ENCODE measurements around the gene NRTN. TPM values are rescaled to one million over a fixed set of nuclear protein-coding genes. Genes with fewer than 3 reads are reported as not detected.
"Not testable (repeated sequence)": the region's sequence is repeated elsewhere in the genome, so short reads cannot be mapped to it uniquely, and the experiment has no call there.

Gene NRTN
- total RNA-seq, 1 experiment from 2014 or later, result 0.11 TPM

DNA sequence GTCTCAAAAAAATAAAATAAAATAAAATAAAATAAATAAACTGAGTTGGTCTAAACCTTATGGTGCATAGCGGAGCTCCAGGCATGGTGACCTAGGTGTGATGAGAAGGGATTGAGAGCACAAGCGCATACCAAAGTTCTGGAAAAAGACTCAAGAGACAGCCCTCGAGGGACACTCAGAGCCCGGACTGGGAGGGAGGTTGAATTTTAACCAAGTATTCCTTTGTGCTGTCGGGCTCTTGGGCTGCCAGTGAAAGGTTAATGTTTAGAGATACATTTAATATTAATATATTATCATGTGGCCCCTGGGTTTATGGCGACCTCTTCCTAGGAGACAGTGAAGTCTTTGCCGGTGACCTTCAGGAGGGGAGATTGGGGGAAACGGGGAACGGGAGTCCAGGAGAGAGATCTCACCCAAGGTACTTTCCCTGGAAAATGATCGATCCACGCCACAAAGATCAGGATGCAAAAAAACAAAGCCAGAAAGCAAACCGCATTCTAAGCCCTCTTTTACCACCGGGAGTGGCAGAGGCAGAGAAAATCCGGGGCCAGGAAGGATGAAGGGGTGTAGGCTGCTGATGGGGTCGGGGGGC is 33.0 kb downstream of the NRTN start:
- DNase-seq (ENCODE audit: low read depth), result no peak

DNA sequence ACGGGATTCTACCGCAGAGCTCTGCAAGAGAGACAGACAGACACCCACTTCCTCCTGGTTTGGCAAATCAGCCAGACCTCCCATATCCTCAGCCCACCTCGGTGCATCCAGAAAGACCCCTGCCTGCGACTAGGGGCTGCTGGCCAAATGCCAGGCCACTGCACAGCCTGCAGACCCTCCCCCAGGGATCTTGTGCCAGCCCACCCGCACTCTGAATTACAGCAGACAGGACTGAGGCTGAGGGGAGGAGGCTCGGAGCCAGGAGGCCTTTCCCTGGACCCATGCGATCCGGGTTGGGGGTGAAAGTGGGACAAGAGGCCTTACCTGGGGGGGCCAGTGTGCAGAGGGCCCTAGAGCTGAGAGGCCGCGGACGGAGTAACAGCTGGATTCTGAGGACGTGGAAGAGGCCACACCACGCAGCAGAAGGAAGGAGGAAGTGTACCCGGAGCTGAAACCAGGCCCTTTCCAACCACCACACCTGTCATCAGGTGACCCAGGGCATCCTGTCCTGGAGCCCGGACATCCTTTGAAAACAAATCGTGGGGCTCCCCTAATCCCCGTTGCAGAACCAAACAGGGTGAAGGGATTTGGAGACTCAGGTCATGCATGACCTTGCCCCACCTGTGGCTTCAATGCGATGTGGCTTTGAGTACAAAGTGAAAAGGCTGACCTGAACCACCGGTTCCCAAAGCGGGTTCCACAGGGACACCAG is 33.6 kb downstream of the NRTN start:
- no peak for DNase-seq (ENCODE audit: low read depth)

DNA sequence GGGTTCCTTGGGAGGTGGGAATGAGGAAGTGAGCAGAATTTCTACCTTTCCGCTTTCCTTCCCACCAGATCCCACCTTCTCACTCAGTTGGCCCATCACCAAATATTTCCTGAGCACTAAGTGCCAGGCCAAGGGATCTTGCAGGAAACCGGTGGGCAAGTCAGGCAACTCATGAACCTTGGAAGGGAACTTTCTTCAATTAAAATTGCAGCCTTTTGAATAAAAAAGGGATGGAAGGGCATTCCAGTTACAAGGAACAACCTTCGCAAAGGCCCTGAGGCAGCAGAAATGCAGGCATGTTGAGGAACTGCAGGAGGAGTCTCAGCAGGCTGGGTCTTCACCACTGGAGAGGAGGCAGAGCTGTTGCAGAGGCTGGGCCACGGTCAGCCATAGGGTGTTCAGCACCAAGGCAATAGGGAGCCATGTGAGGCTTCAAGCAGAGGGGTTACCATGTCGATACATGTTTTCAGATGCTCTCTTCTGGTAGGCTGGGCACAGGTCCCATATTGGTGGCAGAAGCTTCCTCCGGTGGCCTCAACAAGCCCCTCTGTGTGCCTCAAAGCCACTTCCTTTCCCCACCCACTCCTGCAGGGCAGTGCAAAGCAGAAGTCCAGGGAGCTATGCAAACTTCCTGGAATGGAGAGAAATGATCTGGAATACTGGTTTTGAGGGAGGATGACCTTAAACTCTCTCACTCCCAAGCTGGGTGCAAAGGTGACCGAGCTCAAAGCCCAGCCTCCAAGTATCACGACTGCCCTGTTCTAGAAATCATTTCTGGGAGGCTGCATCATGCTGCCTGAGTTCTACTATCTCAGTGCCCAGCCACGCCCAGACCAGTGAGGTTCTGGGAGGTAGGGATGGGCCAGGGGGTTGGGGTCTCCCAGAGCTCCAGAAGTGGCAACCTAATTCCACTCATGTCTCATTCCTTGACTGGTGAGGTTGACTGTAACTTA is 34.5 kb downstream of the NRTN start, which contains the start of gene FUT6:
Gene FUT6, minus strand, starts transcription at position 638 of the 953 bp plus-strand sequence. CDS start 7,135 bp downstream, outside the sequence.
- DNase-seq (ENCODE audit: low read depth), result no peak

DNA sequence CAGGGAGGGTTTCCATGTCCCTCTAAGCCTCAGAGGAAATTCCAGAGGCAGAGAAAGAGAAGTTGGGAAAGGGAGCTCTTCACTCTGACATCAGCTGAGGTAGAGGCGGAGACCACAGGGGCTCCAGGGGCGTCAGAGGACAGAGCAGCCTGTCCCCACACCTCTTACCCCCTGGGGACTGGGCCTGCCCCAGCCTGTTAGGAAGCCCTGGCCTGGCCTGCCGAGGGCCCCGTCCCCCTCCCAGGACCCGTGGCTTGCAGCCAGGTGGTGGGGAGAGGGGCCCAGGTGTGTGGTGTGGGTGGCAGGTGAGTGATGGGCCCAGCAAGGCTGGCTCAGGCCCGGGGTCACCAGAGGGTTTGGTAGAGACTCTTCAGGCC is 36.9 kb downstream of the NRTN start:
- not testable (repeated sequence) for DNase-seq (ENCODE audit: low read depth)

DNA sequence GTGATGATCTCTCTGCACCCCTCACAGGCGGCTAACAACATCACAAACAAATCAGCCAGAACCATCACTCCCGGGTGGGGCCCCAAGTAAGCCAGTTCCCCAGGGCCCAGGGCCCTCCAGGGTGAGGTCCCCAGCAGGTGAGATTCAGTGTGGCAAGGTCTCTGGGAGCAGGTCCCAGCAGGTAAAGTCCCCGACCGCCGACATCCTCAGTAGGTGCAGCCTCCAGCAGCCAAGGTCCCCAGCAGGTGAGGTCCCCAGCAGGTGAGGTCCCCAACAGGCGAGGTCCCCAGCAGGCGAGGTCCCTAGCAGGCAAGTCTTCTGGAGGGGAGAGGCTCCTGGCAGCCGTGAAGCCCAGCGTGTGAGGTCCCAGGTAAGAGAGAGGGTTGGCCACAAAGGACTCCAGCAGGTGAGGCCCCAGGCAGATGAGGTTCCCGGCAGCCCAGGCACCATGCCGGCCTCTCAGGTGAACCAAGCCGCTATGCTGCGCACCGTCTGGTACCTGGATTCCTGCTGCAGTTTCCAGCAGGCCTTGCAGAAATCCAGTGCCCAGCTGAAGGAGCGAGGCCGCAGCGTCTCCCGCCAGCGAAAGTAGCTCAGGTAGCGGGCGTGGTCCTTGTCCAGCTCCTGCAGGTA is 38.5 kb downstream of the NRTN start:
- no peak for DNase-seq (ENCODE audit: low read depth)

DNA sequence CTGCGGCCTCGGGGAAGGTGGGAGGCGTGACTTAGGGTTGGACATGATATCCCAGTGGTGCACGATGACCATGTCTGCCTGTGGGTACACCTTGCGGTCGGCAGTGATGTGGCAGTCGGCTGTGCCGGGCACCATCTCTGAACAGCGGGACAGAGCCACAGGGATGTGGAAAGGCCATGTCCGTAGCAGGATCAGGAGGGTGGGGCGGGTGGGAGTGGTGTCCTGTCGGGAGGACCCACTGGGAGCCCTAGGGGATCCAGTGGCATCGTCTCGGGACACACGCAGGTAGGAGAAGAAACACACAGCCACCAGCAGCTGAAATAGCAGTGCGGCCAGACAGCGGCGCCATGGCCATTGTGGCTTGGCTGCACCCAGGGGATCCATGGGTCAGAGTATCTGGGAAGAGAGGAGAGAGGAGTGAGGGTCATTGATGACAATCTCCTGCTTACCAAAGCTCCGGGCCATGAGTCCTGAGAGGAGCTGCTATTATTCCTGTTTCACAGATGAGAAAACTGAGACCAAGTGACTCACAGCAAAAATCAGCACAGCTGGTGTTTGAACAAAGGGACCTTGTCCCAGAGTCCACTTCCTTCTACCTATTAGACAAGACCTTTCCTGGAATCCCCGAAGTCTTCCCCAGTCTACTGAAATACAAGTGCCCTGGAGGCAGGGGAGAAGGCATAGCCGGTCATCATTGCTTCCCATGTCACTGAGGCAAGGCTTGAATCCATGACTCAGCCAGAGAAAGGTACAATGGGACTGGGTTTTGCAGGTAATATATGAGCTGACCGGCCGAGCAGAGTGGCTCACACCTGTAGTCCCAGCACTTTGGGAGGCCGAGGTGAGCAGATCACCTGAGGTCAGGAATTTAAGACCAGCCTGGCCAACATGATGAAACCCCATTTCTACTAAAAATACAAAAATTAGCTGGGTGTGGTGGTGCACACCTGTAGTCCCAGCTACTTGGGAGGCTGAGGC is 39.9 kb downstream of the NRTN start:
- no peak for DNase-seq (ENCODE audit: low read depth)

- DNase-seq (ENCODE audit: low read depth), result not testable (repeated sequence)
Measured at GRCh38 chr19:5847846-5848245, 43.0 kb downstream of the NRTN start.

DNA sequence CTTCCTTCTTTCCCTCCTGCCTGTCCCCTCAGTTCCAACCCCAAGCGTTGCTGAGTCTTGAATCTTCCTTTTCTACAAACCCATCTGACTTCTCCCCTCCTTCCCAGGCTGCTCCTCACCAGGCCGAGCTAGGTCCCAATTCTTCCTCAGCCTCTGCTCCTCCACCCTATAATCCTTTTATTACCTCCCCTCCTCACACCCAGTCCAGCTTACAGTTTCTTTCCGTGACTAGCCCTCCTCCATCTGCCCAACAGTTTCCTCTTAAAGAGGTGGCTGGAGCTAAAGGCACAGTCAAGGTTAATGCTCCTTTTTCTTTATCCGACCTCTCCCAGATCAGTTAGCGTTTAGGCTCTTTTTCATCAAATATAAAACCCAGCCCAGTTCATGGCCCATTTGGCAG is 43.8 kb downstream of the NRTN start:
- DNase-seq (ENCODE audit: low read depth), result not testable (repeated sequence)

DNA sequence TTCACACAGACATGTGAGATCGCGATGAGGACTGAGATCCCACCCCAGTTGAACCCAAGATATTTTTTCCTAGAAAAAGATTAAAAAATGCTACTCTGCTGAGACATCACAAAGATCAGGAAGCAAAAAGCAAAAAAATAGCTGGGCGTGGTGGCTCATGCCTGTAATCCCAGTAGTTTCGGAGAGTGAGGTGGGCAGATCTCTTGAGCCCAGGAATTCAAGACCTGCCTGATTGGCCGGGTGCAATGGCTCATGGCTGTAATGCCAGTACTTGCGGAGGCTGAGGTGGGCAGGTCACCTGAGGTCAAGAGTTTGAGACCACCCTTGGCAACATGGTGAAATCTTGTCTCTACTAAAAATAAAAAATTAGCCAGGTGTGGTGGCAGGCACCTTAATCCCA is 45.3 kb downstream of the NRTN start:
- DNase-seq (ENCODE audit: low read depth), result no peak

DNA sequence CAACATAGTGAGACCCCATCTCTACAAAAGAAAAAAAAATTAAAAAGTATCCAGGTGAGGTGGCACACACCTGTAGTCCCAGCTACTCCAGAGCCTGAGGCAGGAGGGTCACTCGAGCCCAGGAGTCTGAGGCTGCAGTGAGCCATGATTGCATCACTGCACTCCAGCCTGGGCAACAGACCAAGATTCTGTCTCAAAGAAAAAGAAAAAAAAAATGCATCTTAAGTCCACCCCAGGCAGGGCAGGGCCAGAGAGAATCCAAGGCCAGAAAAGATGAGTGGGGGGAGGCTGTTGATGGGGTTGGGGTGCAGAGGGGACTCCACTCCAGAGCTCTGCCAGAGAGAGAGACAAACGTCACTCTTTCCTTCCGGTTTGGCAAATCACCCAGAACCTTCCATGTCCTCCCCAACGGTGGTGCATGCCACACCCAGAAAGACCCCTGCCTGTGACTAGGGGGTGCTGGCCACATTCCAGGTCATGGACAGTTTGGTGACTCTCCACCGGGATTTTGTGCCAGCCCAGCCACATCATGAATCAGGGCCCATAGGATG is 46.0 kb downstream of the NRTN start:
- peak; percentile 48 for DNase-seq (ENCODE audit: low read depth)

- no peak for DNase-seq (ENCODE audit: low read depth)
Measured at GRCh38 chr19:5851302-5851701, 46.4 kb downstream of the NRTN start, which contains the start of gene FUT3. Gene FUT3 (minus strand): TSS chr19:5851449.

GRCh38 chr19:5854121-5854520 is 49.3 kb downstream of the NRTN start:
- DNase-seq (ENCODE audit: low read depth), result not testable (repeated sequence)

DNA sequence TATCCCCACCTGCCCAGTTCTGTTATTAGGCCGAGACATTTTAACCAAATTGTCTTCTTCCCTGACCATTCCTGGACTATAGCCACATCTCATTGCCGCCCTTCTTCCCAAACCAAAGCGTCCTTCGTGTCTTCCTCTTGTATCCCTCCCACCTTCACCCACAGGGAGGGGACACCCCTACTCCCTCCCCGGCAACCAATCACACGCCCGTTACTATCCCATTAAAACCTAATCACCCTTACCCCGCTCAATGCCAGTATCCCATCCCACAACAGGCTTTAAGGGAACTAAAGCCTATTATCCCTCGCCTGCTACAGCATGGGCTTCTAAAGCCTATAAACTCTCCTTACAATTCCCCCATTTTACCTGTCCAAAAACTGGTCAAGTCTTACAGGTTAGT is 50.3 kb downstream of the NRTN start:
- not testable (repeated sequence) for DNase-seq (ENCODE audit: low read depth)

DNA sequence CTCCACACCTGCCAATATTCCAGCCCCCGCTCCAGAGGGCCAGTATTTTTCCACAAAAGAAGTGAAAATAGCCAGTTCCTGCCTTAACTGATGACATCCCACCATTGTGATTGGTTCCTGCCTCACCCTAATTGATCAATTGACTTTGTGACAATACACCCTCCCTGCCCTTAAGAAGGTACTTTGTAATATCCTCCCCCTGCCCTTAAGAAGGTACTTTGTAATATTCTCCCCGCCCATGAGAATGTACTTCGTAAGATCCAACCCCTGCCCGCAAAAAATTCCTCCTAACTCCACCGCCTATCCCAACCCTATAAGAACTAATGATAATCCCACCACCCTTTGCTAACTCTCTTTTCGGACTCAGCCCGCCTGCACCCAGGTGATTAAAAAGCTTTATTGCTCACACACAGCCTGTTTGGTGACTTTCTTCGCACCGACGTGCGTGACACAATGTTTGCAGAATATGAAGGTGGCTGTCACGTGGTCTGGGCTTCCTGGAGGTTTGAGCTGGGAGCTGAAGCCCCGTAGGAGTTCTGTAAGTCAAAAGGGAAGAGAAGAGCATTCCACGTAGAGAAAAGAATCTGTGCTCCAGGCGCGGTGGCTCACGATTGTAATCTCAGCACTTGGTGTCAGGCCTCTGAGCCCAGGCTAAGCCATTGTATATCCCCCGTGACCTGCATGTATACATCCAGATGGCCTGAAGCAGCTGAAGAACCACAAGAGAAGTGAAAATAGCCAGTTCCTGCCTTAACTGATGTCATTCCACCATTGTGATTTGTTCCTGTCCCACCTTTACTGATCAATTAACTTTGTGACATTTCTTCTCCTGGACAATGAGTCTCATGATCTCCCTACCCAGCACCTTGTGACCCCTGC is 52.6 kb downstream of the NRTN start:
- DNase-seq (ENCODE audit: low read depth), result no peak

GRCh38 chr19:5863030-5863665 is 58.3 kb downstream of the NRTN start:
- no peak for DNase-seq (ENCODE audit: low read depth)

- no peak for DNase-seq (ENCODE audit: low read depth)
Measured at GRCh38 chr19:5864013-5864720, 59.3 kb downstream of the NRTN start.

- no peak for DNase-seq (ENCODE audit: low read depth)
Measured at GRCh38 chr19:5864725-5865486, 60.0 kb downstream of the NRTN start.
